Neuronal stem cell (in vitro differentiated cells): ENCODE results near the gene EFNB2.

ENCODE experiments used
- DNase-seq: peaks from one replicate; pipeline ENCODE4 v3.0.0-alpha.2; 2013; ENCODE audit warnings: low spot score
- H2AFZ ChIP-seq: one replicate; pipeline ENCODE4 v1.6.1; 2013; ENCODE audit warnings: mild to moderate bottlenecking, low read length, inconsistent platforms
- H2AK5ac ChIP-seq: 2 replicates; pipeline ENCODE4 v1.6.1; 2013; ENCODE audit warnings: low read depth, mild to moderate bottlenecking, inconsistent platforms, low read length, moderate library complexity, mixed read lengths
- H2BK120ac ChIP-seq: 2 replicates; pipeline ENCODE4 v1.6.1; 2013; ENCODE audit warnings: low read depth, mild to moderate bottlenecking, inconsistent platforms, low read length, moderate library complexity, mixed read lengths
- H2BK12ac ChIP-seq: one replicate; pipeline ENCODE4 v1.6.1; 2013; ENCODE audit warnings: low read length, inconsistent platforms
- H2BK15ac ChIP-seq: 2 replicates; pipeline ENCODE4 v1.6.1; 2013; ENCODE audit warnings: mild to moderate bottlenecking, low read length, inconsistent platforms, mixed read lengths
- H2BK5ac ChIP-seq: one replicate; pipeline ENCODE4 v1.6.1; 2013; ENCODE audit warnings: inconsistent platforms, mild to moderate bottlenecking, low read length, moderate library complexity
- H3K14ac ChIP-seq: one replicate; pipeline ENCODE4 v1.6.1; 2013; ENCODE audit warnings: low read length, inconsistent platforms
- H3K18ac ChIP-seq: 2 replicates; pipeline ENCODE4 v1.6.1; 2013; ENCODE audit warnings: low read length, inconsistent platforms
- H3K23ac ChIP-seq: 2 replicates; pipeline ENCODE4 v1.6.1; 2013; ENCODE audit warnings: low read depth, mild to moderate bottlenecking, mixed read lengths, low read length, inconsistent platforms; ENCODE audit not compliant: poor library complexity
- H3K27ac ChIP-seq: replicated peaks from 3 replicates; pipeline ENCODE4 v1.5.1; 2013; ENCODE audit warnings: low read length, inconsistent platforms
- H3K27me3 ChIP-seq, 3 experiments: 2 replicates each; pipeline ENCODE4 v1.6.1; 2013; ENCODE audit warnings: low read length in 3 of 3, mild to moderate bottlenecking in 2 of 3, inconsistent platforms in 1 of 3, low read depth in 1 of 3, mixed read lengths in 1 of 3, moderate library complexity in 1 of 3; ENCODE audit not compliant: control insufficient read depth in 3 of 3, insufficient read depth in 3 of 3
- H3K36me3 ChIP-seq, 2 donors: replicated peaks in 1 of 2; 2 replicates each; pipeline ENCODE4 v1.6.1; 2013; ENCODE audit warnings: low read length in 2 of 2; ENCODE audit not compliant: control insufficient read depth in 2 of 2, insufficient read depth in 2 of 2
- H3K4ac ChIP-seq: 2 replicates; pipeline ENCODE4 v1.6.1; 2013; ENCODE audit warnings: inconsistent platforms, mild to moderate bottlenecking, low read length, moderate library complexity
- H3K4me1 ChIP-seq, 2 donors: 1 replicate in 1 of 2; 2 replicates in 1 of 2; pipeline ENCODE4 v1.6.1; 2013; ENCODE audit warnings: low read length in 2 of 2, low read depth in 1 of 2; ENCODE audit not compliant: control insufficient read depth in 2 of 2, insufficient read depth in 1 of 2
- H3K4me2 ChIP-seq: one replicate; pipeline ENCODE4 v1.6.1; 2013; ENCODE audit warnings: mild to moderate bottlenecking, low read length, inconsistent platforms; ENCODE audit not compliant: insufficient read depth, poor library complexity, severe bottlenecking
- H3K4me3 ChIP-seq, 2 donors: 2 replicates each; pipeline ENCODE4 v1.5.1; 2013; ENCODE audit warnings: low read length in 2 of 2, mild to moderate bottlenecking in 2 of 2, inconsistent platforms in 1 of 2, moderate library complexity in 1 of 2
- H3K79me1 ChIP-seq: one replicate; pipeline ENCODE4 v1.6.1; 2013; ENCODE audit warnings: low read depth, mild to moderate bottlenecking, inconsistent platforms, low read length, moderate library complexity
- H3K9ac ChIP-seq: one replicate; pipeline ENCODE4 v1.6.1; 2013; ENCODE audit warnings: mild to moderate bottlenecking, low read depth, low read length, inconsistent platforms; ENCODE audit not compliant: poor library complexity
- H3K9me3 ChIP-seq, 2 donors: replicated peaks in 1 of 2; 2 replicates each; pipeline versions ENCODE3 to v1.6.1; 2013; ENCODE audit warnings: low read length in 2 of 2, mild to moderate bottlenecking in 2 of 2, inconsistent platforms in 1 of 2, low read depth in 1 of 2, mixed read lengths in 1 of 2, moderate library complexity in 1 of 2; ENCODE audit not compliant: control insufficient read depth in 2 of 2, insufficient read depth in 1 of 2
- H4K8ac ChIP-seq: one replicate; pipeline ENCODE4 v1.6.1; 2013; ENCODE audit warnings: low read depth, mild to moderate bottlenecking, inconsistent platforms, low read length, moderate library complexity
- H4K91ac ChIP-seq: one replicate; pipeline ENCODE4 v1.6.1; 2013; ENCODE audit warnings: low read length, low read depth, mild to moderate bottlenecking, inconsistent platforms; ENCODE audit not compliant: poor library complexity
- WGBS, 2 donors: extraction: QIAGEN DNeasy Blood & Tissue Kit; methylation state at CpG; one replicate each; pipeline ENCODE4 v1.1.7; 2013; ENCODE audit warnings: missing lambda C conversion rate in 2 of 2, mixed read lengths in 1 of 2; ENCODE audit not compliant: insufficient read length in 2 of 2, insufficient replicate concordance in 1 of 2; ENCODE audit errors: extremely low coverage in 2 of 2; 5-methylcytosine and 5-hydroxymethylcytosine counted together

Gene EFNB2

GRCh38 chr13:106530980-106531481, 4.4 kb downstream of the EFNB2 start:
- Histone ChIP-seq H3K27me3 (no peaks in the 10 kb centered on the region), H3K4me3 (peak overlapping the region in 1 of 2 donors; percentile 96), H3K27ac (no peak overlapping the region)

GRCh38 chr13:106530171-106530851, 5.2 kb downstream of the EFNB2 start:
- H2BK15ac ChIP-seq: no peak overlapping the region
- H3K9ac ChIP-seq: no peak overlapping the region
- H3K9me3 ChIP-seq: no peaks in the 10 kb centered on the region
- WGBS, 2 donors: no CpG with 5 or more reads among the region's 11 CpGs
- H3K4ac ChIP-seq: no peak overlapping the region
- peaks cover 2 to 65% of the 10 kb centered on the region in 2 donors for H3K36me3 ChIP-seq
- no peak overlapping the region for H3K23ac ChIP-seq
- peak overlapping the region; percentile 32 for H3K4me2 ChIP-seq
- DNase-seq: no peak
- H3K79me1 ChIP-seq: peaks cover 4% of the 10 kb centered on the region
- peak overlapping the region in 1 of 2 donors; percentile 96 for H3K4me3 ChIP-seq
- H3K4me1 ChIP-seq: peaks cover 21 to 43% of the 10 kb centered on the region in 2 donors
- no peak overlapping the region for H4K8ac ChIP-seq
- no peak overlapping the region for H3K18ac ChIP-seq
- H2BK120ac ChIP-seq: no peak overlapping the region
- H2AFZ ChIP-seq: no peak overlapping the region
- H2BK12ac ChIP-seq: no peak overlapping the region
- no peak overlapping the region for H2AK5ac ChIP-seq
- no peaks in the 10 kb centered on the region for H3K27me3 ChIP-seq
- no peak overlapping the region for H3K14ac ChIP-seq
- no peak overlapping the region for H4K91ac ChIP-seq
- no peak overlapping the region for H2BK5ac ChIP-seq
- H3K27ac ChIP-seq: no peak overlapping the region

More at GRCh38 chr13:106530980-106531481, 4.4 kb downstream of the EFNB2 start:
- no peak overlapping the region for H3K18ac ChIP-seq
- no peak overlapping the region for H4K91ac ChIP-seq
- no peaks in the 10 kb centered on the region for H3K9me3 ChIP-seq
- no peak overlapping the region for H2BK120ac ChIP-seq
- no peak overlapping the region for H2BK5ac ChIP-seq
- peaks cover 2 to 58% of the 10 kb centered on the region in 2 donors for H3K36me3 ChIP-seq
- no CpG with 5 or more reads among the region's 8 CpGs for WGBS, 2 donors
- DNase-seq: no peak
- peaks cover 4% of the 10 kb centered on the region for H3K79me1 ChIP-seq
- no peak overlapping the region for H3K23ac ChIP-seq
- no peak overlapping the region for H2BK15ac ChIP-seq
- no peak overlapping the region for H4K8ac ChIP-seq
- no peak overlapping the region for H2BK12ac ChIP-seq
- no peak overlapping the region for H3K4ac ChIP-seq
- no peak overlapping the region for H2AK5ac ChIP-seq
- H3K4me2 ChIP-seq: peak overlapping the region; percentile 19
- peaks cover 19 to 43% of the 10 kb centered on the region in 2 donors for H3K4me1 ChIP-seq
- no peak overlapping the region for H3K9ac ChIP-seq
- no peak overlapping the region for H3K14ac ChIP-seq
- no peak overlapping the region for H2AFZ ChIP-seq

- Histone ChIP-seq H3K4me2 (peak overlapping the region; percentile 32), H3K27me3 (no peaks in the 10 kb centered on the region), H3K79me1 (peaks cover 4% of the 10 kb centered on the region), H3K9ac (no peak overlapping the region), H2BK120ac (no peak overlapping the region), H2AFZ (no peak overlapping the region), H2BK12ac (no peak overlapping the region), H3K36me3 (peaks cover 2 to 72% of the 10 kb centered on the region in 2 donors), H3K4me1 (peaks cover 23 to 43% of the 10 kb centered on the region in 2 donors), H4K91ac (no peak overlapping the region), H3K4ac (no peak overlapping the region), H2BK5ac (no peak overlapping the region), H3K23ac (no peak overlapping the region), H3K27ac (peak overlapping the region; percentile 64), H3K4me3 (peak overlapping the region in 1 of 2 donors; percentile 96), H2BK15ac (no peak overlapping the region), H2AK5ac (no peak overlapping the region), H4K8ac (no peak overlapping the region), H3K14ac (no peak overlapping the region), H3K9me3 (no peaks in the 10 kb centered on the region), H3K18ac (no peak overlapping the region)
- WGBS, 2 donors: no CpG with 5 or more reads among the region's 8 CpGs
- DNase-seq: no peak
Observed at GRCh38 chr13:106529415-106530170, 5.9 kb downstream of the EFNB2 start.
